Pulmonary artery endothelial cell (primary cell): ENCODE results near the gene SMCO4. TPM values are rescaled to one million over a fixed set of nuclear protein-coding genes. Genes with fewer than 3 reads are reported as not detected.
"Not testable (repeated sequence)": the region's sequence is repeated elsewhere in the genome, so short reads cannot be mapped to it uniquely, and the experiment has no call there.

ENCODE experiments used
- DNase-seq: peaks from one replicate; pipeline ENCODE4 v3.0.0-alpha.2; 2011; ENCODE audit warnings: low read depth, low spot score
- total RNA-seq: library from RNA; depleted of rRNA; stranded (reverse); fragments of >200 nt; gene quantifications from 2 replicates; pipeline ENCODE4 v1.2.3, GENCODE V29; 2014

The SMCO4 gene, protein sequence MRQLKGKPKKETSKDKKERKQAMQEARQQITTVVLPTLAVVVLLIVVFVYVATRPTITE
- total RNA-seq, result 9.0 and 10.1 TPM in 2 replicates

DNA sequence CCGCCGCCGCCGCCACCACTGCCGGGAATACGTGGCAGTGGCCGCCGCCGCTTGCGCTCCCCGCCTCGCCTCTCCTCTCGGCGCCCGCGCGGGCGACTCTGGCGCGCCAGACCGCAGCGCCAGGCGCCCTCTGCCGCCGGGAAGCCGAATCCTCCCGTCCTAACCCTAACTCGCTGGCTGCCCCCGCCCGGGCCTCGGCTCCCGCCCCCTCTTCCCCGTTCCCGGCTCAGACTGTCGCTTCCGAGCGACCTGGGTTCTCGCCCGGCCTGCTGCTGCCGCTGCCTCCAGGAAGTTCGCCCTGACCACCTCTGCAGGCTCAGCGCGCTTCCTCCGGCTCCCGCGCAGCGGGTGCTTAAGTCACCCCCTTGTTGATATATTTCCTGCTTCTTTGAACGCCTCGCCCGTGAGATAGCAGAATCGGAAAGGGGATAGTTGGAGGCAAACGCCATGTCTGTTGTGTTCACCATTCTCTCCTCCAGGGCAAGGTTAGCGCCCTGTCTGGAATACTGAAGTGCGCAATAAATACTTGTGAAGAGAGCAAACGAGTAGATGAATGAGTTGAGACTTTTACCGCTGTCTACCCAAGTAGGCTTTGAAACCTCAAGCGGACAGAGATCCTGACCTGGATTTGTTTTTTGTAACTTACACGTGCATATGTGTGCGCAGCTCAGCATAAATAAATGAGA lies at the start of gene SMCO4:
TSS of gene SMCO4 (minus strand) at position 100 of the 686 bp plus-strand sequence. CDS start 64,202 bp downstream, outside the sequence.
- DNase-seq, result peak; percentile 52

DNA sequence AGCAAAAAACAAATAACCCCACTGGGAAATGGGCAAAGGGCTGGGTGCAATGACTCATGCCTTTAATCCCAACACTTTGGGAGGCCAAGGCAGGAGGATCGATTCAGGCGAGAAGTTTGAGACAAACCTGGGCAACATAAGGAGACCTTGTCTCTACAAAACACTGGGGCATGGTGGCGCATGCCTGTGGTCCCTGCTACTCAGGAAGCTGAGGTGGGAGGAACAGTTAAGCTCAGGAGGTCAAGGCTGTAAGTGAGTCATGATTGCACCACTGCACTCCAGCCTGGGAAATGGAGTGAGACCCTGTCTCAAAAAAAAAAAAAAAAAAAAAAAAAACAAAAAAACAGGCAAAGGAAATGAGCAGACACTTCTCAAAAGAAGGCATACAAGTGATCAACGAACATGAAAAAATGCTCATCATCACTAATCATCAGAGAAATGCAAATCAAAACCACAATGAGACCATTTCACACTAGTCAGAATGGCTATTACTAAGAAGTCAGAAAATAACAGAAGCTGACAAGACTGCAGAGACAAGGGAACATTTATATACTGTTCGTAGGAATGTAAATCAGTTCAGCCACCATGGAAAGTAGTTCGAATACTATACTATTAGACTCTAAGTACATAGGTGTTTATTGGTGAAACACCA lies 48.2 kb upstream of the SMCO4 start:
- DNase-seq, result no peak

DNA sequence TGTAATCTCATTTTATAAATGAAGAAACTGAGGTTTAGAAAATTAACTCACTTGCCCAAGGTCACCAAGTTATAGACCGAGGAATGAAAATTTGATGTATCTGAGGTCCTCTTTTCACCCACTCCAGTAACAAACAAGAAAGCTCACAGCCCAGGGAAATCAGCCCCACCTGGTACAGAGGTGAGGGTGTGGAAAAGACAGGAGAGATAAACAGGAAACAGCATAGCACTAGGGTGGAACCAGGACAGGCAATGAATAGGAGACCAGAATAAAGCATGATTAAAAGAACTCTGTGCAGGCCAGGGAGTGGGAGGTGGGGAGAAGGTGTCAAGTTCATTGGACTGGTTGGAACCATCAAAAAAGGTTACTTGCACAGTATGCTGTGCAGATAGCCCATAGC lies 46.2 kb upstream of the SMCO4 start:
- no peak for DNase-seq

DNA sequence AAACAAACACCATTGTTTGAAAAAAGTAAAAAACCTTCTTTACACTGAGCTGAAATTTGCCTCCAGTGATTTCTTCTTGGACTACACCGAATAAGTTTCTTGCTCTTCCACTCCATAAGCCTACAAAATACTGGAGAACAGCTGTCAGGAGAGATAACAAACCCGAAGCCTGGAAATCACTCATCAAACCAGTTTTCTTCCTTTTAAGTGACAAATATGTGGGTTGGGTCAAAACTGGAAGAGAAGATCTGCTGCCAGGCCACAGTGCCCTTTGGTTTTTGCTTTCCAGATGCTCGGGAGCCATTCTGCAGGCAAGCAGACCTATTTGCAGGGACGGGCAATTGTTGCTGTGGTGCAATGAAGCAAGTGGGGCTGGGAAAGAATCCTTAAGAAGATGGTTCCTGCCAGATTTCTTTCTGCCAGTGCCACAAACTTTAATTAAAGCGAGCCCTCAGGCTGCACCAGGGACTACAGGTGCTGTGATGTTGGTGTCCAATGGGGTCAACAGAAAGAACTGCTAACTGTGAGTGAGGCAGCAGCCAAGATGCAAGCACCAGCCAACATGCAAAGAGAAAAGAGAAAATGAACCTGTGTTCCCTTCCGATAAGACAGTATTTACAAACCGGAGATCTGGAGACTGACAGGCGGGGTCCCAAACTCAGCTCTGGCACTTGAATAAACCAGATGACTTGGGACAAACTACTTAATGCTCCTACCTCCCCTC lies 44.8 kb upstream of the SMCO4 start:
- DNase-seq, result no peak

DNA sequence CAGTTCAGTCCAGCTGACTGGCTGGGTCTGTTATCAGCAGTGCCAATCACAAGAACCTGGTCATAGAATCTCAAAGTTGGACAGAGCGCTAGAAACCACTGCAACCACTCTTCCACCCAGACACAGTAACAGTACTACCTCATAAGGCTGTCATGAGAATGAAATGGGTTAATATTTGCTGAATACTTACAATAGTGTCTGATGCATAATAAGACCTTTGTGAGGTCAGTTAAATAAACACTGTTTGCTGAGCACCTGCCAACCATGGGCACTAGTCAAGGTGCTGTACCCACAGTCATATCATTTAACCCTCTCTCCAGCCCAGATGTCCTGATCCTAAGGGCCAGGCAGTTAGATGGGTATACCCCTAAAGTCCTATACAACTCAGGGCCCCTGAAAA lies 44.2 kb upstream of the SMCO4 start:
- not testable (repeated sequence) for DNase-seq

DNA sequence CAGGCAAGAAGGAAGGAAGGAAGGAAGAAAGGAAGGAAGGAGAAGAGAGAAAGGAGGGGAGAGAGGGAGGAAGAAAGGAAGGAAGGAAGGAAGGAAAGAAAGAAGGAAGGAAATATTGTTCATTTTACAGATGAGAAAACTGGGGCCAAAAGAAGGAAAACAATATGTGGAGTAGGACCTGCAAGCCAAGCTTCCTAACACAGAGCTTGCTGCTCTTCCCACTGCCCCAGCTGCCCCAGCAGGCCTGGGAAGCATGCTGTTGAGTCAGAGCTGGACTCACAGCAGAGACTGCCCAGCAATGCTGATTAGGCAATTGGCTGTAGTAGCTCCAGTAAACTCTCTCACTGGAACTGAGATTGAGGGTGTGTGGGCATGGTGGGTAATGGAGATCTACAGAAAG lies 42.6 kb upstream of the SMCO4 start:
- no peak for DNase-seq

DNA sequence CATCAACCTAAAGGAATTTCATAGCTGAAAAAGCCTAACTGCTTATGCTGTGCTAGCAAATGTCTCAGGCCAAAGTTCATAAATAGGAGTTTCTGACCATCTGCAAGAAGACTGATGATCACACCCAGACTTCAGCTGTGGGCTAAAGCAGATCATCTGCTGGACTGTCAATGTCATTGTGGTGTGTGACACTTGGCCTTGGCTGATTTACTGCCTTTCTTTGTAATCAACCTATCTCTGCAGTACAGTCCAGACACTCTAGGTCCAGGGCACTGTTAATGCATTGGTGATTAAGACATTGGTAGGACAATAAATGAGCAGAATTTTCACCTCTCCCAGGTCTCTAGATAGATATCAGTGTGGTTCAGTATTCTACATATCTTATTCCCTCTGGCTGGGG lies 40.3 kb upstream of the SMCO4 start:
- no peak for DNase-seq

DNA sequence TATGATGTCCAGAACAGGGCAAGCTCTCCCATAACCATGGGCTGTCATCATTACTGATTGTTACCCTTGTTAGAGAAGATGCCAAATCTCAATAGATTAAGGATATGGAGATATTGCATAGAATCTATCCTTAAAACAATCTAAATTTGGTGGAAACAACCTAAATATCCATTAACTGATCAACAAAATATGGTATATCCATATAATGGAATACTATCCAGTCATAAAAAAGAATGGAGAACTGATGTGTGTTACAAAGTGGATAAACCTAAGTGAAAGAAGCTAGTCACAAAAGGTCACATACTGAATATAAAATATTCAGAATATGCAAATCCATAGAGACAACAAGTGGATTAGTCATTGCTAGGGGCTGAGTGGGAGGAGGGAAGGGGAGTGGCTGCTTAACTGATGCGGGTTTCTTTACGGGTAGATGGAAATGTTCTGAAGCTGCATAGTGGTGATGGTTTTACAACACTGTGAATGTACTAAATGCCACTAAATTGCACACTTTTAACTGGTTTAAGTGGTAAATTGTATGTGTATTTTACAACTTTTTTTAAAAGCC lies 36.1 kb upstream of the SMCO4 start:
- no peak for DNase-seq

DNA sequence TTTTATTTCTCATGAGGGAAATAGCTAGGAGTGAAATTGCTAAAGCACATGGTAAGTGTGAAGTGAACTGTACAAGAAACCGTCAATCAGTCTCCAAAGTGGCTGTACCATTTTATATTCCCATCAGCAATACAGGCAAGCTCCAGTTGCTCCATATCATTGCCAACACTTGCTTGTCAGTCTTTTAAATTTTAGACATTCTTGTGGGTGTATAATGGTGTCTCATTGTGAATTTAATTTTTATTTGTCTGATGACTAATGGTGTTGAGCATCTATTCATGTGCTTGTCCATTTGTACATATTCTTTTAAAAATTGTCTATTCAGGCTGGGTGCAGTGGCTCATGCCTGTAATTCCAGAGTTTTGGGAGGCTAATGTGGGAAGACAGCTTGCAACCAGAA lies 34.1 kb upstream of the SMCO4 start:
- DNase-seq, result no peak

DNA sequence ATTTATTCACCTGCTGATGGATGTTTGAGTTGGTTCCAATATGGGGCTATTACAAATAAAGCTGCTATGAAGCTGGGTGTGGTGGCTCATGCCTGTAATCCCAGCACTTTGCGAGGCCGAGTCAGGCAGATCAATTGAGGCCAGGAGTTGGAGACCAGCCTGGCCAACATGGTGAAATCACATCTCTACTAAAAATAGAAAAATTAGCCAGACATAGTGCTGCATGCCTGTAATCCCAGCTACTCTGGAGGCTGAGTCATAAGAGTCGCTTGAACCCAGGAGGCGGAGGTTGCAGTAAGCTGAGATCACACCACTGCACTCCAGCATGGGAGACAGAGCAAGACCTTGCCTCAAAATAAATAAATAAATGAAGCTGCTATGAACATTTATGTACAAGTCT lies 33.7 kb upstream of the SMCO4 start:
- DNase-seq, result not testable (repeated sequence)

DNA sequence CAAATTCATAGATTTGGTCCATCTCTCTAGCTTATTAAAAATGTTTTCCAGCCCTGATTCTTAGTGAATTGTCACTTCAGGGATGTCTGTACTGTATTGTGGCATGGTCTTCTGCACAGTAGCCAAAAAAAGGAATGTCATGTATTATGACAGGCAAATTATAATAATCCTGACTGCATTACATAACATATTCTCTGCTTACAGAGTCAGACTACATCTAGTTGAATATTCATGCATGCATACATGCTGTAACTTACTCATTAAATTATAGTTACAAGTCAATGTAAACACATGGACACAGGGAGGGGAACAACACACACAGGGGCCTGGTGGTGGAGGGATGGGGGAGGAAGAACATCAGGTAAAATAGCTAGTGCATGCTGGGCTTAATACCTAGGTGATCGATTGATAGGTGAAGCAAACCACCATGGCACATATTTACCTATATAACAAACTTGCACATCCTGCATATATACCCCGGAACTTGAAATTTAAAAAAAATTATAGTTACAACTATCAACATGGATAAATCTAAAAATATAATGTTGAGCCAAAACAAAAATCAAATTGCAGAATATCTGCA lies 31.5 kb upstream of the SMCO4 start:
- DNase-seq, result no peak

DNA sequence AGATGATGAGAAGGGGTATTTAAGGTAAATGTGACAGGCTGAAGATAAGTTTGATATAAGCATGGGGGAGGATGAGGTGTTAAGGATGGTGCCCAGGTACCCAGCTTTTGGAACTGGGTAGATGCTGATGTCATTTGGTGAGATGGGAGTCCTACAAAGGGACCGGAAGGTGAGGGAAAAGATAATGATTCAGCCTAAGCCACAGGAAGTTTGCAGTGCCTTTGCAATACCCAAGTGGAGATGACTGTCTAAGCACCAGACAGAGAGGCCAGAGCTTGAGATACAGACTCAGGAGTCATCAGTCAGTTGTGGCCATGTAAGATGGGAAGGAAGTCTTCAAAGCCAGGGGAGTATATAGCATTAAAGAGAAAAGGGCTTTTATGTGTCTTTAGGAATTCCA lies 30.0 kb upstream of the SMCO4 start:
- DNase-seq, result no peak

DNA sequence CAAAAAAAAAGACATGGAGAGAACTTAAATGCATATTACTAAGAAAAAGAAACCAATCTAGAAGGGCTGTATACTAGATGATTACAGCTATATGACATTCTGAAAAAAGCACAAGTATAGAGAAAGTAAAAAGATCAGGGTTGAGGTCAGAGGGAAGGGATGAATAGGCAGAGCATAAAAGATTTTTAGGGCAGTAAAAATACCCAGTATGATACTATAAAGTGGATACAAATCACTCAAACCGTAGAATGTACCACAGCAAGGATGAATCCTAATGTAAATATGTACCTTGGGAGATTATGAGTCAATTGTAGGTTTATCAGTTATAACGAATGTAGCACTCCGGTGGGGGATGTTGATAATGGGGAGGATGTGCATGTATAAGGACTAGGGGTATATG lies 29.4 kb upstream of the SMCO4 start:
- no peak for DNase-seq

DNA sequence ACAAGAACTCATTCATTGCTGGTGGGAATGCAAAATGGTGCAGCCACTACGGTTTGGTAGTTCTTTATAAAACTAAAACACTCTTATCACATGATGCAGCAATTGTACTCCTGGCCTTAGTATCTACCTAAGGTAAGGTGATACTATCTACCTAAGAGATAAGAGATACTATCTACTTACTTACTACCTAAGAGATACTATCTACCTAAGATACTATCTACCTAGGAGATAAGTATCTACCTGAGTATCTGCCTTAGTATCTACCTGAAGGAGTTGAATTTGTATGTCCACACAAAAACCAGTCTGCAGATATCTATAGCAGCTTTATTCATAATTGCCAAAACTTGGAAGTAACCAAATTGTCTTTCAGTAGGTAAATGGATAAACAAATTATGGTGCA lies 29.0 kb upstream of the SMCO4 start:
- no peak for DNase-seq

DNA sequence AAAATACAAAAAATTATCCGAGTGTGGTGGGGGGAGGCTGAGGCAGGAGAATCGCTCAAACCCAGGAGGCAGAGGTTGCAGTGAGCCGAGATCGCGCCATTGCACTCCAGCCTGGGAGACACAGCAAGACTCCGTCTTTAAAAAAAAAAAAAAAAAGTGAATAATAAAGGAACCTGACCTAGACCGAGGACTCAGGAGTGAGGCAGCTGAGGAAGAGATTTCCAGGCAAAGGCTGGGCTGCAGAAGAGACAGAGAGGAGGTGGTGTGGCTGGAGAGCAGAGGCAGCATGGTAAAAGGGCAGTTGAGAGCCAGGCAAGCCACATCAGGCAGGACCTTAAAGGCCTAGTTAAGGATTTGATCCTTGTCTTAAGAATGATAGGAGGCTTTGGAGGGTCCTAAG lies 28.4 kb upstream of the SMCO4 start:
- DNase-seq, result no peak

DNA sequence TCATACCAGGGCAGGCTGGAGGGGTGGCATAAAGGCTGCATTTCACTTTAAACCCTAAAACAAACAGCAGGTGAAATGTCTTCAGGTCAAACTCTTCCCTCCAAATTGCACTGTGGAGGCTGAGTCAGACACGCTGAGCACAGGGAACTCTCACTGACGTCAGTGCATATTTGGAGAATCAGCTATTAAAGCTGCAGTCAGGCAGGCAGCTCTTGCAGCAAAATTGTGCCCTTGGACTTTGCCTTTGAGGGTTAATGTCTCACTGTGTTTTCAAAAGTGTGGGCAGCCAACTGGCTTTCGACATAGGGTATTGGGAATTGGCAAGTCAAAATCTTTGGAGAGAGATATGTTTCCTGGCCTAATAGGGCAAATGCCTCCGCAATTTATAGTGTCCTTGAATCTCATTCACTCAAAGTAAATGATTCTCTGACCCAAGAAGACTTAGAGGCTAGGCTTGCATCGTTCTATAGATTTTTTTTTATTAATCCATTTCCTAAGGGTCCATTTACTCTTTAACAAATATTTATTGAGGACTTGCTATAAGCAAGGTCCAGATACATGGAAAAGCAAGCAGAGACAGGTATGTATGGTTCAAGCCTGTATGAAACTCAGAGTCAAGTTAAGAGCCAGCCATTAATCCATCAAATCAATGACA lies 27.7 kb upstream of the SMCO4 start:
- no peak for DNase-seq

DNA sequence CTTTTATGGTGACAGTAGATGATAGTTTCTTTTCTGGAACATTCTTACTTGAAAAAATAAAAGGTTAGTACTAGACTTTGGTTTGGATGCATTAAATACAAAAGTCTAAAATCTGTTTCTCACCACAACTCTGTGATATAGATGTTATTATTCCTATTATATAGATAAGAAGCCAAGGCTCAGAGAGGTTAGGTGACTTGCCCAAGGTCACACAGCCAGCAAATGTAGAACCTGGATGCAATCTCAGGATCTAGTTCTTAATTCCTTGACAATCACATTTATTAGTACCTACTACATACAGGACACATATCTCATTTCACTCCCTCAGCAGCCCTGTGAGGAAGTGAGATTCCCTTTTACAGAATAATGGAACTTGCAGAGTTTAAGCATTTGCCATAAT lies 26.3 kb upstream of the SMCO4 start:
- no peak for DNase-seq

DNA sequence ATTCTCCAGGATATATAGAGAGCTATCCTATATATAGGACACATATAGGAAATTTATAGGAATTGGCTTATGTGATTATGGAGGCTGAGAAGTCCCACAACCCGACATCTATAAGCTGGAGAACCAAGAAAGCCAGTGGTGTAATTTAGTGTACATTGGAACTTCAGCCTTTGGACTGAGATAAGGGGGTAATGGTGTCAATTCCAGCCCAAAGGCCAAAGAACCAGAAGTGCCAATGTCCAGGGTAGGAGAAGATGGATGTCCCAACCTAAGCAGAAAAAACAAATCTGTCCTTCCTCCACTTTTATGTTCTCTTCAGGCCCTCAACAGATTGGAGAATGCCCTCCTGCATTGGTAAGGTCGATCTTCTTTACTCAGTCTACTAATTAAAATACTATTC lies 25.5 kb upstream of the SMCO4 start:
- no peak for DNase-seq

DNA sequence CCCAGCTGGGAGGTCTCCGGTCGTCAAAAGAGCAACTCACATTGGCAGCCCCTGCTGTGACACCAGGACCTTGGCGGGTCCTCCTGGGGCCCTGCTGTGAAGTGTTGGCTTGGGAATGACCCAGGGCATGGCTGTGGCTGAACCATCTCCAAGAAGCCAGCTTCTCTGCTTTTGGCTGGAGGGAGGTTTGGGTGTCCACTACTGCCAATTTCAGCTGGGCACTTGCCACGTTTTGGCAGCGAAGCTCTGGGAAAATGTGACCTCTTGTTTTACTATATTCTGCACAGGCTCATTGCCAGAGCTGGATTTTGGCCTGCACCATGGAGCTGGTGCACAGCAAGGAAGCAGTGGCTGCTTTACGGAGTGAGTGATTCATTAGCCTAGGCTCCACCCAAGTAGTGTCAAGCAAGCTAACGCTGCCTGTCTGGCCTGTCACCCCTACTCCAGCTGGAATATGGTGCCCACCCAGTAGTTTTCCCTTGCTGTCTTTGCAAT lies 24.3 kb upstream of the SMCO4 start:
- no peak for DNase-seq

DNA sequence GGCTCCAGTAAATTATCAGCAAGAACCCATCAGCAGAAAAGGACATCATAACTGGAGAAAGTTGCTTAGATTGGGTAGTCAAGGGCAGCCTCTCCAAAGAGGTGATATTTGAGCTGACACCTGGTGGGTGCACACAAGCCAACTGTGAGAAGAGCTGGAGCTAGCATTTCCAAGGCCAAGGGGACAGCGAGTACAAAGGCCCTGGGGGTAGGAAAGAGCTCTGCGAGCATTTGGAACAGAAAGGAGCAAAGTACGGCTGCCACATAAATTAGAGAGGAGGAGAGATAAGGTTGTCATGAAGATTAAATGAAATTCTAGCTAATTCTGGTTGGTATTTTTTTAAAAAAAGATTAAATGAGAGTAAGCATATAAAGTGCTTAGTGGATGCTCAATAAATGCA lies 21.7 kb upstream of the SMCO4 start:
- no peak for DNase-seq

DNA sequence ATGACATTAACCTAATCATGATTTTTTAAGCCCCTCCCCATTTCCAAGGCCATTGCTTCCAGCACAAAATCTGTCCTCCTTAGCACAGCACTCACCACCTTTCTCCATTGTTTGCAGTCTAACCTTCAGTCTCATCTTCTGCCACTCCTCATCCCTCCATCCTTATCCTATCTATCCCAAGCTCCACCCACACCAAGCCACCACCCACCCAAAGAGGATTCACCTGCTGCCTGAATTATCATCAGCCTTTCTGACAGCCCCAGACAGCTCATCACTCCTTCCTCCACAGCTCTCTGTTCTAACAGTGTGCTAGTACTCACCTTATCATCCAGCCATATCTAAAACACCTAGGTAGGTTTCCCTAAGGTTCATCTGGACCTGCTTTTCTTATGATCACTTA lies 20.7 kb upstream of the SMCO4 start:
- DNase-seq, result no peak
